Pons (tissue), 1 donor: ENCODE data around the gene NPC1L1.
"Not testable (repeated sequence)": the region's sequence is repeated elsewhere in the genome, so short reads cannot be mapped to it uniquely, and the experiment has no call there.

Source experiments
- DNase-seq: peaks from one replicate; pipeline ENCODE4 v3.0.0-alpha.2; 2016; ENCODE audit warnings: low spot score

NPC1L1 gene

GRCh38 chr7:44534501-44534900 lies 6.6 kb downstream of the NPC1L1 start:
- DNase-seq: no peak

GRCh38 chr7:44534087-44534486 lies 7.0 kb downstream of the NPC1L1 start:
- DNase-seq: no peak

GRCh38 chr7:44533301-44534055 lies 7.7 kb downstream of the NPC1L1 start:
- no peak for DNase-seq

- no peak for DNase-seq
Observed at GRCh38 chr7:44531421-44532380, 9.4 kb downstream of the NPC1L1 start.

- DNase-seq: no peak
Observed at GRCh38 chr7:44530990-44531389, 10.1 kb downstream of the NPC1L1 start.

GRCh38 chr7:44524811-44525388 lies 16.2 kb downstream of the NPC1L1 start:
- DNase-seq: no peak

- no peak for DNase-seq
Observed at GRCh38 chr7:44522315-44522714, 18.8 kb downstream of the NPC1L1 start.

- DNase-seq: no peak
Observed at GRCh38 chr7:44521347-44522095, 19.6 kb downstream of the NPC1L1 start.

- no peak for DNase-seq
Observed at GRCh38 chr7:44520574-44520973, 20.6 kb downstream of the NPC1L1 start.

- DNase-seq: no peak
Observed at GRCh38 chr7:44519546-44519945, 21.6 kb downstream of the NPC1L1 start.

- DNase-seq: no peak
Observed at GRCh38 chr7:44518761-44519160, 22.4 kb downstream of the NPC1L1 start.

GRCh38 chr7:44517175-44517574 lies 24.0 kb downstream of the NPC1L1 start:
- DNase-seq: no peak

- DNase-seq: no peak
Observed at GRCh38 chr7:44515590-44516268, 25.4 kb downstream of the NPC1L1 start.

GRCh38 chr7:44512736-44513135 lies 28.4 kb downstream of the NPC1L1 start:
- DNase-seq: no peak

- DNase-seq: no peak
Observed at GRCh38 chr7:44511863-44512468, 29.2 kb downstream of the NPC1L1 start.

GRCh38 chr7:44511236-44511635 lies 29.9 kb downstream of the NPC1L1 start:
- no peak for DNase-seq

GRCh38 chr7:44508328-44509030 lies 32.7 kb downstream of the NPC1L1 start:
- DNase-seq: no peak

GRCh38 chr7:44506592-44507288 lies 34.4 kb downstream of the NPC1L1 start:
- DNase-seq: not testable (repeated sequence)

GRCh38 chr7:44505595-44505994 lies 35.5 kb downstream of the NPC1L1 start:
- no peak for DNase-seq
